Prostate gland (tissue), 2 donors: ENCODE data around the gene AVPR2.

Experiments used
- CTCF ChIP-seq, 4 experiments: fragments of 200-600 bp in 2 of 4; fragments of 450-650 bp in 2 of 4; sonication (generic) in 2 of 4; IDR thresholded peaks; 1 replicate in 3 of 4; 2 replicates in 1 of 4; pipeline ENCODE4 v1.5.1; 2016 to 2019; ENCODE audit warnings: antibody characterized with exemption in 4 of 4, mild to moderate bottlenecking in 2 of 4, moderate library complexity in 2 of 4
- POLR2A ChIP-seq: fragments of 450-650 bp; IDR thresholded peaks from one replicate; pipeline ENCODE4 v1.6.1; 2016; ENCODE audit warnings: antibody characterized with exemption, mild to moderate bottlenecking

GRCh38 chrX:153930011-153930910, 25.8 kb downstream of the AVPR2 start:
- TF ChIP-seq CTCF (IDR thresholded peaks at IDR 0.05) (no peak), POLR2A (no peak)
